ENCODE measurements around the gene SPSB2.

DNA sequence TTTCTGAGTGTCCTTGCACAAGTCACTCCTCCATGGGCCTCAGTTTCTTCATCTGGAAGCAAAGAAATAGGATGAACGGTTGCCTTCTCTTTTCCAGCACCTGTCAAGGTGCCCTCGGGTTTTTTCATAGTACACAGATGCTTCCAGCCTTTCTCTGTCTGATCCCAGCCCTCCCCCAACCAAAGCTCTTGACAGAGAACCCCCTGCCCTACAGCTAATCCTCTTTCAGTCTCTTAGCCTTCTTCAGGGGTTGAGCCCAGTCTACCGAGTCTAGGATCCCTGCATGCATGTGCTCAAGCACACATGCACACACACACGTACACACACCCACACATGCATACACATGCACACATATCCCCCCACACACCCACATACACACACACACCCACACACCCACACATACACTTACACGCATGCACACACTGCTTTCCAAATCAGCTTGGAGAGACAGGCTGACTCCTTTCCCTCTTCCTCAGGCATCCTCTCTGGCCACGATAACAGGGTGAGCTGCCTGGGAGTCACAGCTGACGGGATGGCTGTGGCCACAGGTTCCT lies 26.7 kb downstream of the SPSB2 start:
- TF ChIP-seq, protein P1, sequence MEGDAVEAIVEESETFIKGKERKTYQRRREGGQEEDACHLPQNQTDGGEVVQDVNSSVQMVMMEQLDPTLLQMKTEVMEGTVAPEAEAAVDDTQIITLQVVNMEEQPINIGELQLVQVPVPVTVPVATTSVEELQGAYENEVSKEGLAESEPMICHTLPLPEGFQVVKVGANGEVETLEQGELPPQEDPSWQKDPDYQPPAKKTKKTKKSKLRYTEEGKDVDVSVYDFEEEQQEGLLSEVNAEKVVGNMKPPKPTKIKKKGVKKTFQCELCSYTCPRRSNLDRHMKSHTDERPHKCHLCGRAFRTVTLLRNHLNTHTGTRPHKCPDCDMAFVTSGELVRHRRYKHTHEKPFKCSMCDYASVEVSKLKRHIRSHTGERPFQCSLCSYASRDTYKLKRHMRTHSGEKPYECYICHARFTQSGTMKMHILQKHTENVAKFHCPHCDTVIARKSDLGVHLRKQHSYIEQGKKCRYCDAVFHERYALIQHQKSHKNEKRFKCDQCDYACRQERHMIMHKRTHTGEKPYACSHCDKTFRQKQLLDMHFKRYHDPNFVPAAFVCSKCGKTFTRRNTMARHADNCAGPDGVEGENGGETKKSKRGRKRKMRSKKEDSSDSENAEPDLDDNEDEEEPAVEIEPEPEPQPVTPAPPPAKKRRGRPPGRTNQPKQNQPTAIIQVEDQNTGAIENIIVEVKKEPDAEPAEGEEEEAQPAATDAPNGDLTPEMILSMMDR (conservative IDR thresholded peaks at IDR 0.05 in 1 of 2, IDR thresholded peaks at IDR 0.05 in 1 of 2; ENCODE audit: extremely low read depth in 1 of 2, insufficient read depth in 1 of 2, low read depth in 1 of 2, low read length in 2 of 2): no peak
- TF ChIP-seq EZH2 (IDR thresholded peaks at IDR 0.05; ENCODE audit: borderline replicate concordance, low read length): no peak
